Heart left ventricle (tissue), 16 donors: ENCODE measurements around the gene ZMYND15. TPM values are rescaled to one million over a fixed set of nuclear protein-coding genes. Genes with fewer than 3 reads are reported as not detected.
"Not testable (repeated sequence)": the region's sequence is repeated elsewhere in the genome, so short reads cannot be mapped to it uniquely, and the experiment has no call there.

Experiments used
- ATAC-seq, 4 donors: fragments of 200-7000 bp; cut with Tn5 transposase; one replicate each; pipeline ENCODE4 v1.9.1; 2020 to 2022; ENCODE audit warnings: moderate library complexity in 4 of 4, mild to moderate bottlenecking in 3 of 4, moderate number of reproducible peaks in 1 of 4
- DNase-seq, 5 donors: peaks; one replicate each; pipeline ENCODE4 v3.0.0-alpha.2; 2020
- H3K27ac ChIP-seq, 12 donors: fragments of 200-600 bp; sonication (generic) in 4 of 12; one replicate each; pipeline versions ENCODE4 v1.5.0 to v1.8.0; 2016 to 2022; ENCODE audit warnings: mild to moderate bottlenecking in 2 of 12
- H3K27me3 ChIP-seq, 9 donors: fragments of 200-600 bp; sonication (generic) in 2 of 9; one replicate each; pipeline versions ENCODE4 v1.5.1 to v1.8.0; 2016 to 2022; ENCODE audit warnings: mild to moderate bottlenecking in 3 of 9
- H3K36me3 ChIP-seq, 9 donors: fragments of 200-600 bp; sonication (generic) in 2 of 9; one replicate each; pipeline versions ENCODE4 v1.5.0 to v1.8.0; 2018 to 2022; ENCODE audit warnings: mild to moderate bottlenecking in 2 of 9
- H3K4me1 ChIP-seq, 12 donors: fragments of 200-600 bp; sonication (generic) in 4 of 12; one replicate each; pipeline versions ENCODE4 v1.5.0 to v1.8.0; 2016 to 2022; ENCODE audit warnings: mild to moderate bottlenecking in 3 of 12
- H3K4me3 ChIP-seq, 12 donors: fragments of 200-600 bp; sonication (generic) in 4 of 12; one replicate each; pipeline versions ENCODE4 v1.5.0 to v1.8.0; 2017 to 2022; ENCODE audit warnings: mild to moderate bottlenecking in 9 of 12, moderate library complexity in 4 of 12
- H3K9me3 ChIP-seq, 12 donors: fragments of 200-600 bp; sonication (generic) in 4 of 12; one replicate each; pipeline versions ENCODE4 v1.5.0 to v1.8.0; 2016 to 2022; ENCODE audit warnings: mild to moderate bottlenecking in 1 of 12
- POLR2A ChIP-seq, 2 donors: fragments of 450-650 bp; IDR thresholded peaks; one replicate each; pipeline ENCODE4 v1.6.1; 2017; ENCODE audit warnings: antibody characterized with exemption in 2 of 2, mild to moderate bottlenecking in 2 of 2, moderate library complexity in 2 of 2
- WGBS, 4 donors: extraction: QIAGEN DNeasy Blood & Tissue Kit in 2 of 4; methylation state at CpG; one replicate each; pipeline versions ENCODE4 v1.1.5 to v1.1.7; 2013 to 2018; 5-methylcytosine and 5-hydroxymethylcytosine counted together
- intact Hi-C, 10 donors: fragments of 100-400 bp; cut with DNase I; formaldehyde crosslinking; loops; one replicate each; pipeline versions ENCODE4 v1.11.1 to v1.14.2; 2022
- long read RNA-seq, 3 donors: library from polyadenylated mRNA; unstranded; transcript quantifications; one replicate each; pipeline ENCODE4 v2.0.0, GENCODE V29; 2020 to 2021
- polyA plus RNA-seq, 2 donors: library from polyadenylated mRNA; stranded (reverse); fragments of 200-250 nt; gene quantifications; one replicate each; pipeline ENCODE4 v1.2.3, GENCODE V29; 2013
- total RNA-seq, 9 donors: library from RNA; depleted of rRNA in 2 of 9; stranded (reverse); fragments of >200 nt in 2 of 9; fragmentation: NEBNext Ultra II Directional in 3 of 9; extraction: Animal tissue kit (Norgen Biotek cat#: 25700) in 3 of 9; gene quantifications; one replicate each; pipeline versions ENCODE4 v1.1.0 to v1.2.4, GENCODE V29; 2016 to 2023
- TF ChIP-seq, protein P1 (sequence below), 12 donors: fragments of 200-600 bp; sonication (generic) in 4 of 12; IDR thresholded peaks; one replicate each; pipeline versions ENCODE4 v1.5.0 to v1.8.0; 2018 to 2022; ENCODE audit warnings: antibody characterized with exemption in 12 of 12, mild to moderate bottlenecking in 5 of 12
- donor health status: ischemic (EF 13 %, LVEDD 7.1; RV severe dilation, severe dysfunction).
- donor health status: healthy with polysubstance abuse.
- donor health status: DM: no; HTN: yes; CAD: no.
- donor health status: DM: no; HTN: no; CAD: no.
- donor health status: ischemic (EF 25% LVEDD 6.9; RV normal size, moderate dysfunction).
- donor health status: ischemic (EF 25% LVEDD 5.7; RV mildly dilated, moderate dysfunction).
- donor health status: healthy.
- donor health status: DM: yes; HTN: yes; CAD: no.
- donor health status: ischemic (EF 35%, LVEDD 5.7; RV mildly dilated, moderate dysfunction).
- donor health status: nonischemic (EF 11% LVEDD 7.7; RV severe dilation, severe dysfunction).
- donor health status: DM: yes; HTN: yes; CAD: no.
- donor health status: PGD.
- donor health status: ischemic (EF 29% LVEDD 5.4; RV normal size, mild dysfunction).
- donor health status: nonischemic (EF 23%, LVEDD 6.1; RV moderate dilation, normal function).

ZMYND15 gene, protein sequence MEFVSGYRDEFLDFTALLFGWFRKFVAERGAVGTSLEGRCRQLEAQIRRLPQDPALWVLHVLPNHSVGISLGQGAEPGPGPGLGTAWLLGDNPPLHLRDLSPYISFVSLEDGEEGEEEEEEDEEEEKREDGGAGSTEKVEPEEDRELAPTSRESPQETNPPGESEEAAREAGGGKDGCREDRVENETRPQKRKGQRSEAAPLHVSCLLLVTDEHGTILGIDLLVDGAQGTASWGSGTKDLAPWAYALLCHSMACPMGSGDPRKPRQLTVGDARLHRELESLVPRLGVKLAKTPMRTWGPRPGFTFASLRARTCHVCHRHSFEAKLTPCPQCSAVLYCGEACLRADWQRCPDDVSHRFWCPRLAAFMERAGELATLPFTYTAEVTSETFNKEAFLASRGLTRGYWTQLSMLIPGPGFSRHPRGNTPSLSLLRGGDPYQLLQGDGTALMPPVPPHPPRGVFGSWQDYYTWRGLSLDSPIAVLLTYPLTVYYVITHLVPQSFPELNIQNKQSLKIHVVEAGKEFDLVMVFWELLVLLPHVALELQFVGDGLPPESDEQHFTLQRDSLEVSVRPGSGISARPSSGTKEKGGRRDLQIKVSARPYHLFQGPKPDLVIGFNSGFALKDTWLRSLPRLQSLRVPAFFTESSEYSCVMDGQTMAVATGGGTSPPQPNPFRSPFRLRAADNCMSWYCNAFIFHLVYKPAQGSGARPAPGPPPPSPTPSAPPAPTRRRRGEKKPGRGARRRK
- total RNA-seq = 1 to 10 TPM in 2 of 9 donors, under 1 TPM in 4, not detected in 3; 0.27 to 2.9 (median 0.44) TPM
- polyA plus RNA-seq = under 1 TPM; 0.14 to 0.30 TPM
- long read RNA-seq, donor 1 = 0 reads
- long read RNA-seq, donor 2 = 0 reads
- long read RNA-seq, donor 3 = 0 reads

DNA sequence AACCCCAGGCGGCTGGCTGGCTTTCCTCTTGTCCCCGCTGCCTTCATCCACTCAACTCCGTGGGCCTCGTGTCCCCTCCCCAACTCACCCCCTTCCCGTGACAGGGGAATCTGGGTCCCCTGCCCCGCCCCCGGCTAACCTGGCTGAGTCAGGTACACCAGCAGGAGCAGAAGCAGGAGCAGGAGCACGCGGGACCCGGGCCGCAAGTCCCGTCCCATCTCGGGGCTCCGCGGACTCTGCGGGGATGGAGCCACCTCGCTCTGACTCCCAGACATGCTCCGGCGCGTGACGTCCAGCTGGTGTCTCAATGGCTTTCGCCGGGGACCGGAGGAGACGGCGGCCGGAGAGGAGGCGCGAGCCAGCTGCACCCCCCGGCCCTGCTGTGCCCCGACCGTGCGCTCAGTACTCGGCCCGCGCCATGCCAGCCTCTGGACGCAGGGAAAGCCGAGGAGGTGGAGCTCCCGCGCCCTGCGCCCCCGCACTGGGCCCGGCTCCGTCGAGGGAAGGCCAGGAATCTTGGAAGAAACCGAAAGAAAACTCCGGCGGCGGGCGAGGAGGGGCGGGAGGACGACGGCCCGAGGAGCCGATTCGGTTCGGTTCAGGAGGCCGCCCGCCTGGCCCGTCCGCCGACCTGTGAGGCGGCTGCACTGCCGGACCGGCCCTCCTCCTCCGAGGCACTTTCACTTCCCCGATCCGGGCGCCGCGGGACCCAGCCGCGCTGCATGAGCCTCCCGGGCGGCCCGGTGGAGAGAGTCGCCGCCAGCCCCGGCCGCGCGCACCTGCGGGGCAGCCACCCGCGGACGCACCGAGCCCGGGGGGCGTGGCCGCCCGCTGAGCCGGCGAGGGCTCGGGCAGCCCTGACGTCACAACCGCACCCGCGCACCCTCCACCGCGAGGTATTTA lies at the start of gene ZMYND15, which contains the start of gene CXCL16:
TSS of gene ZMYND15 (plus strand) at position 712 of the 903 bp plus-strand sequence. CDS start 716 bp downstream, outside the sequence.
TSS of gene CXCL16 (minus strand) at position 807 of the 903 bp plus-strand sequence. CDS start at position 218, 589 bp downstream.
- Histone ChIP-seq H3K9me3 (no peaks in the 10 kb centered on the region), H3K27me3 (peaks cover 0 to 30% (median 4%) of the 10 kb centered on the region in 9 donors), H3K27ac (peak within 1 kb of the TSS in 8 of 12 donors; percentile 14 to 77 (median 57)), H3K36me3 (peaks cover 0 to 3% (median 0%) of the 10 kb centered on the region in 9 donors), H3K4me3 (peak within 1 kb of the TSS; percentile 62 to 94 (median 84)), H3K4me1 (peaks cover 0 to 39% (median 10%) of the 10 kb centered on the region in 12 donors)
- intact Hi-C loops = loop anchor here in 5 of 10 donors (5.0 to 10.0 kb wide), 4 partner anchors 43 to 248 kb away; partner anchors contain the start of genes CAMTA2 (in 1 of the 5), GLTPD2 (in 1 of the 5) and VMO1 (in 1 of the 5)
- peak in 3 of 4 donors; percentile 63 to 72 (median 63) for ATAC-seq
- 0 to 1% (median 1%) methylated on average over 31 to 100 of the region's 100 CpGs for WGBS, 4 donors
- TF ChIP-seq POLR2A (IDR thresholded peaks at IDR 0.05) = no peak
- TF ChIP-seq, protein P1, sequence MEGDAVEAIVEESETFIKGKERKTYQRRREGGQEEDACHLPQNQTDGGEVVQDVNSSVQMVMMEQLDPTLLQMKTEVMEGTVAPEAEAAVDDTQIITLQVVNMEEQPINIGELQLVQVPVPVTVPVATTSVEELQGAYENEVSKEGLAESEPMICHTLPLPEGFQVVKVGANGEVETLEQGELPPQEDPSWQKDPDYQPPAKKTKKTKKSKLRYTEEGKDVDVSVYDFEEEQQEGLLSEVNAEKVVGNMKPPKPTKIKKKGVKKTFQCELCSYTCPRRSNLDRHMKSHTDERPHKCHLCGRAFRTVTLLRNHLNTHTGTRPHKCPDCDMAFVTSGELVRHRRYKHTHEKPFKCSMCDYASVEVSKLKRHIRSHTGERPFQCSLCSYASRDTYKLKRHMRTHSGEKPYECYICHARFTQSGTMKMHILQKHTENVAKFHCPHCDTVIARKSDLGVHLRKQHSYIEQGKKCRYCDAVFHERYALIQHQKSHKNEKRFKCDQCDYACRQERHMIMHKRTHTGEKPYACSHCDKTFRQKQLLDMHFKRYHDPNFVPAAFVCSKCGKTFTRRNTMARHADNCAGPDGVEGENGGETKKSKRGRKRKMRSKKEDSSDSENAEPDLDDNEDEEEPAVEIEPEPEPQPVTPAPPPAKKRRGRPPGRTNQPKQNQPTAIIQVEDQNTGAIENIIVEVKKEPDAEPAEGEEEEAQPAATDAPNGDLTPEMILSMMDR (IDR thresholded peaks at IDR 0.05) = no peak
- DNase-seq = peak; percentile 47 to 83 (median 57)

DNA sequence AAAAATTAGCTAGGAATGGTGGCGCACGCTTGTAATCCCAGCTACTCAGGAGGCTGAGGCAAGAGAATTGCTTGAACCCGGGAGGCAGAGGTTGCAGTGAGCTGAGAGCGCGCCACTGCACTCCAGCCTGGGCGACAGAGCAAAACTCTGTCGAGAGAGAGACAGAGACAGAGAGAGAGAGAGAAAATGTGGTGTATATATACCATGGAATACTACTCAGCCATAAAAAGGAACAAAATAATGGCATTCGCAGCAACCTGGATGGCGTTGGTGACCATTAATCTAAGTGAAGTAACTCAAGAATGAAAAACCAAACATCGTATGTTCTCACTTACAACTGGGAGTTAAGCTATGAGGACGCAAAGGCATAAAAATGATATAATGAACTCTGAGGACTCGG lies 49.8 kb upstream of the ZMYND15 start:
- H3K27ac ChIP-seq, intact Hi-C loops, DNase-seq, ATAC-seq, H3K4me3 ChIP-seq, H3K4me1 ChIP-seq, H3K9me3 ChIP-seq, H3K27me3 ChIP-seq: not testable (repeated sequence)
- 89 to 93% (median 90%) methylated on average over 12 of the region's 12 CpGs for WGBS, 4 donors
- peaks cover 0 to 54% (median 31%) of the 10 kb centered on the region in 9 donors for H3K36me3 ChIP-seq

DNA sequence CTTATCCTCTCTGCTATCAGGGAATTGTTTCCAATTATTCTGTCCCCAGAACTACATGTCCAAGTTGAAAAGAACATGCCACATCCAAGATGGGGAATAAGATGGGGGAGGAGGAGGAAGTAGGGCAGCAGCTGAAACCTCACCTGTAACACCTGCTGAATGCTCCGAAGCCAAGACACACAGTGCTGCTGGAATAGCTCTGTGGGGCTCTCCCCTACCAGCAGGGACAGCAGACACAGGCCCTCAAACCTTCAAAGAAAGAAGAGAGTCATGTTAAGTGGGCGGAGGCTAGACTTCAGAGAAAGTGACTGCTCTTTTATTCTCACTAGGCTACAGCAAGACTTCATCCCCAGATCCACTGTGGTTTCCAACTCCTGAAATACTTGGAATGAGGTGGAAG lies 48.9 kb upstream of the ZMYND15 start:
- Histone ChIP-seq H3K4me1 (no peaks in the 10 kb centered on the region), H3K27me3 (no peaks in the 10 kb centered on the region), H3K36me3 (peaks cover 0 to 51% (median 27%) of the 10 kb centered on the region in 9 donors), H3K4me3 (no peak overlapping the region), H3K9me3 (no peaks in the 10 kb centered on the region), H3K27ac (no peak overlapping the region)
- 93 to 100% (median 96%) methylated on average over 2 of the region's 2 CpGs for WGBS, 4 donors
- ATAC-seq = no peak
- TF ChIP-seq, protein P1 (IDR thresholded peaks at IDR 0.05) = no peak
- no peak for TF ChIP-seq POLR2A (IDR thresholded peaks at IDR 0.05)
- no peak for DNase-seq
- intact Hi-C loops = no loop called here

DNA sequence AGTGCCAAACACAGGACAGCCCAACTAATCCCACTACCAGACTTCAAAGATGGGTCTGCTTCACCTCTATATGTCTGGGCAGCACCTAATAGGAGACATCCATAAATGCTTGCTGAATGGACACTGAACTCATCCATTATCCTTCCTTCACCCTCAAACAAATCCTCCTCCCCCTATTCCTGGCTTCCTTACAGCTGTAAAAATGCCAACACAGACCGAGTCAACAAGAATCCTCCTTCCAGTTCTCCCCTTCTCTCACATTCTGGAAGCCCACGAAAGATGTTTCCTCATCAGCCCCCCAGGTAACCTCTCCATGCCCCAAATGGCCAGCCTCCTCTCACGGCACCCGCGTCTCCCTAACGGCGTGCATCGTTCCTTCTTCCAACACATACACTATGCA lies 47.9 kb upstream of the ZMYND15 start:
- TF ChIP-seq, protein P1 (IDR thresholded peaks at IDR 0.05) = no peak
- no peak for TF ChIP-seq POLR2A (IDR thresholded peaks at IDR 0.05)
- Histone ChIP-seq H3K9me3 (no peaks in the 10 kb centered on the region), H3K27me3 (no peaks in the 10 kb centered on the region), H3K4me1 (peaks cover 0 to 8% (median 0%) of the 10 kb centered on the region in 12 donors), H3K36me3 (peaks cover 0 to 56% (median 26%) of the 10 kb centered on the region in 9 donors), H3K4me3 (no peak overlapping the region), H3K27ac (no peak overlapping the region)
- ATAC-seq (no peak), DNase-seq (no peak)
- intact Hi-C loops = no loop called here
- whole genome bisulfite sequencing, 4 donors = 84 to 88% (median 86%) methylated on average over 8 of the region's 8 CpGs
